Anterior cingulate cortex (tissue), 58 donors: ENCODE data around the gene ETFBKMT.
"Not testable (repeated sequence)": the region's sequence is repeated elsewhere in the genome, so short reads cannot be mapped to it uniquely, and the experiment has no call there.

Experiments
- DNase-seq, 58 donors: peaks; one replicate each; lab custom pipeline; 2025; lab: John Stamatoyannopoulos, UW

The ETFBKMT gene

DNA sequence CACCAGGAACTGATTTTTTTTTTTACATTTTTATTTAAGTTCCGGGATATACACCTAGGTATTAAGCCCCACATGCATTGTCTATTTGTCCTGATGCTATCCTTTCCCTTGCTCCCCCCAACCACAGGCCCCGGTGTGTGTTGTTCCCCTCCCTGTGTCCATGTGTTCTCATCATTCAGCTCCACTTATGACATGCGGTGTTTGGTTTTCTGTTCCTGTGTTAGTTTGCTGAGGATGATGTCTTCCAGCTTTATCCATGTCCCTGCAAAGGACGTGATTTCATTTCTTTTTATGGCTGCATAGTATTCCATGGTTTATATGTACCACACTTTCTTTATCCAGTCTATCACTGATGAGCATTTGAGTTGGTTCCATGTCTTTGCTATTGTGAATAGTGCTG, 57.5 kb downstream of the ETFBKMT start:
- not testable (repeated sequence) for DNase-seq

GRCh38 chr12:31718542-31719198, 59.2 kb downstream of the ETFBKMT start:
- DNase-seq, result not testable (repeated sequence)

- no peak for DNase-seq
Measured at GRCh38 chr12:31722580-31722979, 63.1 kb downstream of the ETFBKMT start.
